Activated CD8-positive, alpha-beta T cell treated with anti-CD3 and anti-CD28 coated beads, Interleukin-2, amount 10 ng/mL, durations not matched to agents 7 days and 5 days (primary cell): ENCODE measurements around the gene LIMS3. TPM values are rescaled to one million over a fixed set of nuclear protein-coding genes. Genes with fewer than 3 reads are reported as not detected.
"Not testable (repeated sequence)": the region's sequence is repeated elsewhere in the genome, so short reads cannot be mapped to it uniquely, and the experiment has no call there.

ENCODE experiments used
- ATAC-seq: fragments of 150-1000 bp; cut with Tn5 transposase; one replicate; pipeline ENCODE4 v1.10.0; 2021; ENCODE audit warnings: moderate library complexity
- CTCF ChIA-PET: fragments of 350-600 bp; sonication (Branson Sonifier 250); formaldehyde crosslinking; loops from one replicate; lab custom pipeline; 2021; ENCODE audit warnings: antibody characterized with exemption; lab: Charles Lee
- POLR2A ChIA-PET: fragments of 350-600 bp; sonication (Branson Sonifier 250); formaldehyde crosslinking; loops from one replicate; lab custom pipeline; 2021; ENCODE audit warnings: antibody characterized with exemption; lab: Charles Lee
- DNase-seq: peaks from one replicate; pipeline ENCODE4 v3.0.0-alpha.2; 2020
- H3K27ac Mint-ChIP-seq: one replicate; pipeline ENCODE4 v1.8.0; 2021; ENCODE audit warnings: mild to moderate bottlenecking, mixed read lengths
- H3K27me3 Mint-ChIP-seq: one replicate; pipeline ENCODE4 v1.8.0; 2021; ENCODE audit warnings: low read depth, mixed read lengths
- H3K36me3 Mint-ChIP-seq: one replicate; pipeline ENCODE4 v1.8.0; 2021; ENCODE audit warnings: low read depth, mixed read lengths
- H3K4me1 Mint-ChIP-seq: one replicate; pipeline ENCODE4 v1.8.0; 2021; ENCODE audit warnings: low read depth, mixed read lengths
- H3K4me3 Mint-ChIP-seq: one replicate; pipeline ENCODE4 v1.8.0; 2021; ENCODE audit warnings: mild to moderate bottlenecking, mixed read lengths
- H3K9me3 Mint-ChIP-seq: one replicate; pipeline ENCODE4 v1.8.0; 2022; ENCODE audit warnings: mixed read lengths; ENCODE audit not compliant: insufficient read depth
- total RNA-seq, 2 experiments: library from RNA; stranded (reverse); gene quantifications; one replicate each; pipeline ENCODE4 v1.2.3, GENCODE V29; 2021

Gene LIMS3
- total RNA-seq, 2 experiments from 2014 or later: 0.74 to 0.97 TPM

GRCh38 chr2:109897769-109898461 is 573 bp upstream of the LIMS3 start:
- POLR2A ChIA-PET, ATAC-seq, DNase-seq, H3K27ac Mint-ChIP-seq, H3K4me3 Mint-ChIP-seq, H3K9me3 Mint-ChIP-seq, CTCF ChIA-PET, H3K4me1 Mint-ChIP-seq, H3K36me3 Mint-ChIP-seq, H3K27me3 Mint-ChIP-seq: not testable (repeated sequence)

GRCh38 chr2:109905796-109906195 is 7.3 kb downstream of the LIMS3 start:
- H3K36me3 Mint-ChIP-seq, DNase-seq: not testable (repeated sequence)

GRCh38 chr2:109908626-109909025 is 10.1 kb downstream of the LIMS3 start:
- H3K4me3 Mint-ChIP-seq, POLR2A ChIA-PET, H3K27ac Mint-ChIP-seq, H3K36me3 Mint-ChIP-seq, H3K9me3 Mint-ChIP-seq, DNase-seq, CTCF ChIA-PET, H3K4me1 Mint-ChIP-seq, H3K27me3 Mint-ChIP-seq, ATAC-seq: not testable (repeated sequence)

More at GRCh38 chr2:109905796-109906195, 7.3 kb downstream of the LIMS3 start:
- POLR2A ChIA-PET, H3K4me3 Mint-ChIP-seq, H3K27me3 Mint-ChIP-seq, H3K27ac Mint-ChIP-seq, H3K4me1 Mint-ChIP-seq, H3K9me3 Mint-ChIP-seq, ATAC-seq, CTCF ChIA-PET: not testable (repeated sequence)

GRCh38 chr2:109910789-109911188 is 12.3 kb downstream of the LIMS3 start:
- ATAC-seq, H3K27ac Mint-ChIP-seq, H3K4me3 Mint-ChIP-seq, DNase-seq, H3K4me1 Mint-ChIP-seq, CTCF ChIA-PET, H3K36me3 Mint-ChIP-seq, H3K9me3 Mint-ChIP-seq, POLR2A ChIA-PET, H3K27me3 Mint-ChIP-seq: not testable (repeated sequence)

- CTCF ChIA-PET, DNase-seq, H3K27ac Mint-ChIP-seq, H3K27me3 Mint-ChIP-seq, H3K4me1 Mint-ChIP-seq, ATAC-seq, H3K9me3 Mint-ChIP-seq, H3K4me3 Mint-ChIP-seq, POLR2A ChIA-PET, H3K36me3 Mint-ChIP-seq: not testable (repeated sequence)
Measured at GRCh38 chr2:109913911-109914310, 15.4 kb downstream of the LIMS3 start.

- H3K36me3 Mint-ChIP-seq, ATAC-seq, H3K9me3 Mint-ChIP-seq, H3K27ac Mint-ChIP-seq, POLR2A ChIA-PET, H3K4me3 Mint-ChIP-seq, H3K4me1 Mint-ChIP-seq, H3K27me3 Mint-ChIP-seq, DNase-seq, CTCF ChIA-PET: not testable (repeated sequence)
Measured at GRCh38 chr2:109914552-109914951, 16.1 kb downstream of the LIMS3 start.

- DNase-seq, H3K27ac Mint-ChIP-seq, ATAC-seq, H3K27me3 Mint-ChIP-seq, H3K9me3 Mint-ChIP-seq, POLR2A ChIA-PET, H3K36me3 Mint-ChIP-seq, CTCF ChIA-PET, H3K4me3 Mint-ChIP-seq, H3K4me1 Mint-ChIP-seq: not testable (repeated sequence)
Measured at GRCh38 chr2:109915830-109916229, 17.3 kb downstream of the LIMS3 start.

GRCh38 chr2:109920162-109920561 is 21.7 kb downstream of the LIMS3 start:
- H3K27me3 Mint-ChIP-seq, H3K9me3 Mint-ChIP-seq, H3K4me1 Mint-ChIP-seq, CTCF ChIA-PET, H3K4me3 Mint-ChIP-seq, DNase-seq, H3K27ac Mint-ChIP-seq, H3K36me3 Mint-ChIP-seq, POLR2A ChIA-PET, ATAC-seq: not testable (repeated sequence)

GRCh38 chr2:109921543-109922384 is 23.3 kb downstream of the LIMS3 start:
- CTCF ChIA-PET, H3K27me3 Mint-ChIP-seq, DNase-seq, H3K4me1 Mint-ChIP-seq, POLR2A ChIA-PET, H3K27ac Mint-ChIP-seq, ATAC-seq, H3K36me3 Mint-ChIP-seq, H3K9me3 Mint-ChIP-seq, H3K4me3 Mint-ChIP-seq: not testable (repeated sequence)

GRCh38 chr2:109924481-109924880 is 26.0 kb downstream of the LIMS3 start:
- not testable (repeated sequence) for ATAC-seq, H3K27ac Mint-ChIP-seq

GRCh38 chr2:109927803-109928202 is 29.3 kb downstream of the LIMS3 start:
- H3K4me3 Mint-ChIP-seq, ATAC-seq, H3K4me1 Mint-ChIP-seq, H3K27me3 Mint-ChIP-seq, DNase-seq, CTCF ChIA-PET, H3K9me3 Mint-ChIP-seq, H3K36me3 Mint-ChIP-seq, H3K27ac Mint-ChIP-seq, POLR2A ChIA-PET: not testable (repeated sequence)

More at GRCh38 chr2:109924481-109924880, 26.0 kb downstream of the LIMS3 start:
- H3K27me3 Mint-ChIP-seq, H3K4me1 Mint-ChIP-seq, H3K4me3 Mint-ChIP-seq, DNase-seq, POLR2A ChIA-PET, H3K9me3 Mint-ChIP-seq, H3K36me3 Mint-ChIP-seq, CTCF ChIA-PET: not testable (repeated sequence)

- not testable (repeated sequence) for H3K27ac Mint-ChIP-seq, H3K9me3 Mint-ChIP-seq, H3K4me3 Mint-ChIP-seq
Measured at GRCh38 chr2:109929222-109929621, 30.7 kb downstream of the LIMS3 start.

More at GRCh38 chr2:109929222-109929621, 30.7 kb downstream of the LIMS3 start:
- H3K4me1 Mint-ChIP-seq, H3K27me3 Mint-ChIP-seq, ATAC-seq, H3K36me3 Mint-ChIP-seq, DNase-seq, POLR2A ChIA-PET, CTCF ChIA-PET: not testable (repeated sequence)
